Endodermal cell (in vitro differentiated cells): Measurements from ENCODE around the gene CORIN. TPM values are rescaled to one million over a fixed set of nuclear protein-coding genes. Genes with fewer than 3 reads are reported as not detected.

ENCODE experiments used
- DNase-seq: peaks from one replicate; pipeline ENCODE4 v3.0.0-alpha.2; 2017
- H3K27ac ChIP-seq: 2 replicates; pipeline ENCODE4 v1.5.1; 2013; ENCODE audit warnings: mild to moderate bottlenecking, low read depth, low read length, moderate library complexity
- H3K27me3 ChIP-seq: 2 replicates; pipeline ENCODE4 v1.6.1; 2013; ENCODE audit warnings: mild to moderate bottlenecking, low read length, moderate library complexity; ENCODE audit not compliant: insufficient read depth, control insufficient read depth, poor library complexity, severe bottlenecking
- H3K36me3 ChIP-seq: 2 replicates; pipeline ENCODE4 v1.7.0; 2013; ENCODE audit warnings: mild to moderate bottlenecking, low read length, moderate library complexity; ENCODE audit not compliant: control insufficient read depth, insufficient read depth
- H3K4me1 ChIP-seq: one replicate; pipeline ENCODE4 v1.7.0; 2013; ENCODE audit warnings: low read length; ENCODE audit not compliant: control insufficient read depth, insufficient read depth
- H3K4me3 ChIP-seq: 2 replicates; pipeline ENCODE4 v1.5.1; 2013; ENCODE audit warnings: mild to moderate bottlenecking, low read length, moderate library complexity
- H3K9ac ChIP-seq: 2 replicates; pipeline ENCODE4 v1.6.1; 2013; ENCODE audit warnings: mild to moderate bottlenecking, low read length, moderate library complexity; ENCODE audit not compliant: poor library complexity, severe bottlenecking; ENCODE audit errors: extremely low read depth
- H3K9me3 ChIP-seq: 2 replicates; pipeline ENCODE4 v1.6.1; 2013; ENCODE audit warnings: mild to moderate bottlenecking, low read length, moderate library complexity; ENCODE audit not compliant: control insufficient read depth
- H3K27ac Mint-ChIP-seq: 2 replicates; pipeline ENCODE4 v1.8.0; 2020; ENCODE audit warnings: mixed read lengths
- H3K27me3 Mint-ChIP-seq: 2 replicates; pipeline ENCODE4 v1.8.0; 2021; ENCODE audit warnings: mild to moderate bottlenecking, mixed read lengths; ENCODE audit not compliant: insufficient read depth
- H3K36me3 Mint-ChIP-seq: 2 replicates; pipeline ENCODE4 v1.8.0; 2020; ENCODE audit warnings: low read depth, mixed read lengths
- H3K4me1 Mint-ChIP-seq: 2 replicates; pipeline ENCODE4 v1.8.0; 2020; ENCODE audit warnings: mixed read lengths
- H3K4me3 Mint-ChIP-seq: 2 replicates; pipeline ENCODE4 v1.8.0; 2020; ENCODE audit warnings: mild to moderate bottlenecking, moderate library complexity, mixed read lengths
- H3K9me3 Mint-ChIP-seq: 2 replicates; pipeline ENCODE4 v1.8.0; 2020; ENCODE audit warnings: mild to moderate bottlenecking, mixed read lengths
- CTCF ChIP-seq: fragments of 200-600 bp; sonication (generic); conservative IDR thresholded peaks from 2 replicates; pipeline ENCODE4 v1.5.0; 2021; ENCODE audit warnings: antibody characterized with exemption, mild to moderate bottlenecking
- whole genome bisulfite sequencing, 2 experiments: methylation state at CpG; one replicate each; pipeline versions ENCODE4 v1.1.5 to v1.1.7; 2013; ENCODE audit warnings: missing lambda C conversion rate in 2 of 2, mixed read lengths in 1 of 2; ENCODE audit not compliant: insufficient coverage in 1 of 2, insufficient read length in 1 of 2; 5-methylcytosine and 5-hydroxymethylcytosine counted together
- total RNA-seq, 2 donors: library from RNA; stranded (reverse); fragmentation: NEBNext Ultra II Directional in 1 of 2; extraction: Animal tissue kit (Norgen Biotek cat#: 25700) in 1 of 2; gene quantifications; 2 replicates in 1 of 2; 3 replicates in 1 of 2; pipeline ENCODE4 v1.2.1, GENCODE V29; 2021

Gene CORIN
- total RNA-seq, 2 donors from 2014 or later, result 0.53 TPM; not detected in 1

- Histone ChIP-seq H3K4me3 (no peak overlapping the region), H3K9ac (no peak overlapping the region), H3K9me3 (no peaks in the 10 kb centered on the region), H3K27ac (no peak overlapping the region), H3K4me1 (no peaks in the 10 kb centered on the region), H3K27me3 (no peaks in the 10 kb centered on the region), H3K36me3 (no peaks in the 10 kb centered on the region)
- Mint-ChIP-seq H3K4me1 (peaks cover 9% of the 10 kb centered on the region), H3K27me3 (no peaks in the 10 kb centered on the region), H3K36me3 (no peaks in the 10 kb centered on the region), H3K27ac (no peak overlapping the region), H3K4me3 (no peak overlapping the region), H3K9me3 (no peaks in the 10 kb centered on the region)
- 97% methylated on average over 6 of the region's 6 CpGs; no CpG with 5 or more reads in 1 of the 2 experiments for WGBS, 2 experiments
- no peak for TF ChIP-seq CTCF
- DNase-seq, result no peak
These were observed 23.1 kb downstream of the CORIN start for GRCh38 chr4:47814618-47815295.

GRCh38 chr4:47809654-47810203 lies 28.1 kb downstream of the CORIN start:
- H3K4me1 ChIP-seq, result no peaks in the 10 kb centered on the region
- TF ChIP-seq CTCF, result no peak
- H3K4me3 ChIP-seq, result no peak overlapping the region
- H3K9me3 ChIP-seq, result no peaks in the 10 kb centered on the region
- no peak overlapping the region for H3K27ac Mint-ChIP-seq
- no peaks in the 10 kb centered on the region for H3K36me3 Mint-ChIP-seq
- no peak overlapping the region for H3K4me3 Mint-ChIP-seq
- no peak overlapping the region for H3K27ac ChIP-seq
- H3K36me3 ChIP-seq, result no peaks in the 10 kb centered on the region
- H3K9ac ChIP-seq, result no peak overlapping the region
- 94 to 100% methylated on average over 1 to 3 of the region's 3 CpGs for WGBS, 2 experiments
- no peak for DNase-seq
- H3K9me3 Mint-ChIP-seq, result no peaks in the 10 kb centered on the region
- no peaks in the 10 kb centered on the region for H3K27me3 Mint-ChIP-seq
- no peaks in the 10 kb centered on the region for H3K27me3 ChIP-seq
- H3K4me1 Mint-ChIP-seq, result peaks cover 9% of the 10 kb centered on the region

GRCh38 chr4:47804598-47804997 lies 33.3 kb downstream of the CORIN start:
- WGBS, 2 experiments, result 89 to 93% methylated on average over 5 to 7 of the region's 7 CpGs
- Histone ChIP-seq H3K27me3 (no peaks in the 10 kb centered on the region), H3K9me3 (no peaks in the 10 kb centered on the region), H3K4me3 (no peak overlapping the region), H3K9ac (no peak overlapping the region), H3K36me3 (no peaks in the 10 kb centered on the region), H3K27ac (no peak overlapping the region), H3K4me1 (no peaks in the 10 kb centered on the region)
- no peak for DNase-seq
- no peaks in the 10 kb centered on the region for H3K27me3 Mint-ChIP-seq
- no peaks in the 10 kb centered on the region for H3K9me3 Mint-ChIP-seq
- H3K36me3 Mint-ChIP-seq, result no peaks in the 10 kb centered on the region
- H3K4me3 Mint-ChIP-seq, result no peak overlapping the region
- H3K4me1 Mint-ChIP-seq, result no peaks in the 10 kb centered on the region
- TF ChIP-seq CTCF, result no peak
- no peak overlapping the region for H3K27ac Mint-ChIP-seq
